PFSK-1 (cell line): Measurements from ENCODE around the gene SETD1A.

ENCODE experiments used
- FOXP2 ChIP-seq: optimal IDR thresholded peaks from 2 replicates; pipeline ENCODE3; 2011; ENCODE audit warnings: borderline replicate concordance, control low read depth, inconsistent platforms; ENCODE audit not compliant: insufficient read depth; ENCODE audit errors: extremely low read length, extremely low read depth
- POLR2AphosphoS5 ChIP-seq: IDR thresholded peaks from 2 replicates; pipeline ENCODE4 v1.6.1; 2012; ENCODE audit warnings: low read depth, mild to moderate bottlenecking, control low read depth, low read length, moderate library complexity
- SIN3A ChIP-seq: IDR thresholded peaks from 2 replicates; pipeline ENCODE4 v1.6.1; 2012; ENCODE audit warnings: mild to moderate bottlenecking, low read length, moderate library complexity, borderline replicate concordance; ENCODE audit not compliant: insufficient read depth
- TAF1 ChIP-seq: IDR thresholded peaks from 2 replicates; pipeline ENCODE4 v1.6.1; 2012; ENCODE audit warnings: low read length, control low read depth, borderline replicate concordance; ENCODE audit not compliant: insufficient read depth
- TF ChIP-seq, protein P1 (sequence below), 2 experiments: IDR thresholded peaks; 2 replicates each; pipeline versions ENCODE4 v1.6.1 to v1.8.0; 2011 to 2012; ENCODE audit warnings: low read depth in 2 of 2, low read length in 2 of 2, control low read depth in 1 of 2, inconsistent platforms in 1 of 2, mild to moderate bottlenecking in 1 of 2, moderate library complexity in 1 of 2; ENCODE audit not compliant: insufficient read depth in 1 of 2

The SETD1A gene

DNA sequence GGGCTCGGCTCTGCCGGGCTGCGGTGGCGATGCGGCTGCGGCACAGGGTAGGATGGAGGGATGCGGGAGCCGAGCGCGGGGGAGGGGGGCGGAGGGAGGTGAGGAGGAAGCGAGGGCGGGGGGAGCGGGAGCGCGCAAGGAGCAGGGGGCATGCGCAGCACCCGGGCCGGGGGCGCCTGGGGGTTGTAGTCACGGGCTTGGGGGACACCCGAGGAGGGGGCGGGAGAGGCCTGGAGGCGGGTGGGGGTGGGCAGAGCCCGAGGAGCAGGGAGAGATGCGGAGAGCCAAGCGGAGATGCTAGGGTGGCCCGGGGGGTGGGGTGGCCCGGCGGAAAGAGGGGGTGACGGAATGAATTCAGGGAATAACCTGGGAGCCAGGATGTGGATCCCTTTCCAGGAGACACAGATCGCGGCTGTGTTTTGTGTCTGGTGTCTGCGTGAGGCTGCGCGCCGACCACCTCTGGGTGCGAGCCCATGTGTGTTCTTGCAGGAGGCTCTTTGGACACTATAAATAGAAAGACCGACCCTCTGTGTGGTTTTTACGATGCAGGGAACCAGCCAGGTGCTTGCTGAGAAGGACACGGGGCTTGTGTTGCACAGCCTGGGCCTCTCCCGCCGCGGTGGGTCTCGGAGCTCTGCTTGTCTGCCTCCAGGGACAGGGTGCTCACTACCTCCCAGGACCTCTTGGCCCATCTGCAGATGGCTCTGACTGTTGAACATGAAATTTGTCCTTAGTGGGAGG, 53.2 kb downstream of the SETD1A start, which contains the start of gene STX1B:
Gene STX1B, minus strand, starts transcription at position 54 of the 741 bp plus-strand sequence. CDS start 242 bp downstream, outside the sequence.
- TF ChIP-seq POLR2AphosphoS5: no peak
- TF ChIP-seq FOXP2: no peak
- TF ChIP-seq, protein P1, sequence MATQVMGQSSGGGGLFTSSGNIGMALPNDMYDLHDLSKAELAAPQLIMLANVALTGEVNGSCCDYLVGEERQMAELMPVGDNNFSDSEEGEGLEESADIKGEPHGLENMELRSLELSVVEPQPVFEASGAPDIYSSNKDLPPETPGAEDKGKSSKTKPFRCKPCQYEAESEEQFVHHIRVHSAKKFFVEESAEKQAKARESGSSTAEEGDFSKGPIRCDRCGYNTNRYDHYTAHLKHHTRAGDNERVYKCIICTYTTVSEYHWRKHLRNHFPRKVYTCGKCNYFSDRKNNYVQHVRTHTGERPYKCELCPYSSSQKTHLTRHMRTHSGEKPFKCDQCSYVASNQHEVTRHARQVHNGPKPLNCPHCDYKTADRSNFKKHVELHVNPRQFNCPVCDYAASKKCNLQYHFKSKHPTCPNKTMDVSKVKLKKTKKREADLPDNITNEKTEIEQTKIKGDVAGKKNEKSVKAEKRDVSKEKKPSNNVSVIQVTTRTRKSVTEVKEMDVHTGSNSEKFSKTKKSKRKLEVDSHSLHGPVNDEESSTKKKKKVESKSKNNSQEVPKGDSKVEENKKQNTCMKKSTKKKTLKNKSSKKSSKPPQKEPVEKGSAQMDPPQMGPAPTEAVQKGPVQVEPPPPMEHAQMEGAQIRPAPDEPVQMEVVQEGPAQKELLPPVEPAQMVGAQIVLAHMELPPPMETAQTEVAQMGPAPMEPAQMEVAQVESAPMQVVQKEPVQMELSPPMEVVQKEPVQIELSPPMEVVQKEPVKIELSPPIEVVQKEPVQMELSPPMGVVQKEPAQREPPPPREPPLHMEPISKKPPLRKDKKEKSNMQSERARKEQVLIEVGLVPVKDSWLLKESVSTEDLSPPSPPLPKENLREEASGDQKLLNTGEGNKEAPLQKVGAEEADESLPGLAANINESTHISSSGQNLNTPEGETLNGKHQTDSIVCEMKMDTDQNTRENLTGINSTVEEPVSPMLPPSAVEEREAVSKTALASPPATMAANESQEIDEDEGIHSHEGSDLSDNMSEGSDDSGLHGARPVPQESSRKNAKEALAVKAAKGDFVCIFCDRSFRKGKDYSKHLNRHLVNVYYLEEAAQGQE (IDR thresholded peaks at IDR 0.05; ENCODE audit: insufficient read depth in 1 of 2, low read depth in 2 of 2, low read length in 2 of 2): no peak
- no peak for TF ChIP-seq SIN3A
- TF ChIP-seq TAF1: no peak

DNA sequence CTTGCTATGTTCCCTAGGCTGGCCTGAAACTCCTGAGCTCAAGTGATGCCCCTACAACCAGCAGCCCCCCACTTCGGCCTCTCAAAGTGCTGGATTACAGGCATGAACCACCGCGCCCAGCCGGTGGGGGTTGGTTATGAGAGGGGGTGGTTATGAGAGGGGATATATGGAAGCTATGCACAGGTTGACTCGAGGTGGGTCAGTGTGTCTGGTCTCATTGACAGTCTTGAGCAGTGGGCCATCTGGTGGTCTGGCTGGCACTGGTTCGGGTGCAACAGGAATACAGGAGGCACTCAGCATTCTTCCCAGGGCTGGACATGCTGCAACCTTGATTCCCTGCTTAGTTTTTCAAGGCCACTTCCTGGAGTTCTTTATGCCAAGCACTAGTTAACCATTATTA, 58.5 kb downstream of the SETD1A start:
- TF ChIP-seq POLR2AphosphoS5 (no peak), FOXP2 (no peak)

DNA sequence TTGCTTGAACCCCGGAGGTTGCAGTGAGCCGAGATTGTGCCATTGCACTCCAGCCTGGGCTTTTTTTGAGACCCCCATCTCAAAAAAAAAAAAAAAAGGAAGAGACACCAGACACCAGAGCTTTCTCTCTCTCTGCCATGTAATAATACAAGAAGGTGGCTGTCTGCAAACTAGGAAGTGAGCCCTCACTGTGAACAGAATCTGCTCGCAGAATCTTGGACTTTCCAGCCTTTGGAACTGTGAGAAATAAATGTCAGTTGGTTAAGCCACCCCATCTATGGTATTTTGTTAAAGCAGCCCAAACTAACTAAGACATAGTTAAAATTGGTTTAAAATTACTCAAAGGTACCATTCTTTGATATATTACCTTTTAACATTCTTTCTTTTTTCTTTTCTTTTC, 63.0 kb downstream of the SETD1A start:
- no peak for TF ChIP-seq POLR2AphosphoS5
- TF ChIP-seq SIN3A: no peak
- TF ChIP-seq TAF1: no peak
- TF ChIP-seq, protein P1 (IDR thresholded peaks at IDR 0.05; ENCODE audit: insufficient read depth in 1 of 2, low read depth in 2 of 2, low read length in 2 of 2): no peak
- no peak for TF ChIP-seq FOXP2

DNA sequence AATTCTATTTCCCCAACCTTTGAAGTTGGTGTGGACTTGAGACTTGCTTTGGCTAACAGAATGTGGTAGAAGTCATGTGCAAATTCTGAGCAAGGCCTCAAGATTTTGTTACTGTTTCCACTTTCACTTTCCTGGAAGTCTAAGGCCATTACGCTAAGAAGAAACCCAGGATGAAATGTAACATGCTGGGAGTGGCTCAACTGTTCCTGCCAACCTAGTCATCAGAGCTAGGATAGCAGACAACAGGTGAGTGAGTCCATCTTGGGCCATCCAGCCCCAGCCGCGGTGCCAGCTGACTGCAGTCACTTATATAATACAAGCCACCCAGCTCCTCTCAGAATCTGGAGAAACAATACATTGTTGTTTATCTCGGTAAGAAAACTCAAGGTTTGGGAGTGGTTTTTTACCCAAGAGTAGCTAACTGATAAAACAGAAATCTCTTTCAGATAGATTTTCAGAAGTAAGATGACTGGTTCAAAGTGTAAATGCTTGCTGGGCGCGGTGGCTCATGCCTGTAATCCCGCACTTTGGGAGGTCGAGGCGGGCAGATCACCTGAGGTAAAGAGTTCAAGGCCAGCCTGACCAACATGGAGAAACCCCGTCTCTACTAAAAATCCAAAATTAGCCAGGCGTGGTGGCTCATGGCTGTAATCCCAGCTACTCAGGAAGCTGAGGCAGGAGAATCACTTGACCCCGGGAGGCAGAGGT, 65.1 kb downstream of the SETD1A start:
- TF ChIP-seq, protein P1 (IDR thresholded peaks at IDR 0.05; ENCODE audit: insufficient read depth in 1 of 2, low read depth in 2 of 2, low read length in 2 of 2): no peak
- TF ChIP-seq POLR2AphosphoS5: no peak
- no peak for TF ChIP-seq SIN3A
- TF ChIP-seq FOXP2: no peak
- TF ChIP-seq TAF1: no peak

DNA sequence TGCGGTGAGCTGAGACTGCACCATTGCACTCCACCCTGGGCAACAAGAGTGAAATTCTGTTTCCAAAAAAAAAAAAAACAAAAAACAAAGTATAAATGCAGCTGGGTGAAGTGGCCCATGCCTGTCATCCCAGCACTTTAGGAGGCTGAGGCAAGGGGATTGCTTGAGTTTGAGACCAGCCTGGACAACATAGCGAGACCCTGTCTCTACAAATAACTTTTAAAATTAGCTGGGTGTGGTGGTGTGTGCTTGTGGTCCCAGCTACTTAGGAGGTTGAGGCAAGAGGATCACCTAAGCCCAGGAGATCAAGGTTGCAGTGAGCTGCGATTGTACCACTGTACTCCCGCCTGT, 65.7 kb downstream of the SETD1A start:
- no peak for TF ChIP-seq TAF1

DNA sequence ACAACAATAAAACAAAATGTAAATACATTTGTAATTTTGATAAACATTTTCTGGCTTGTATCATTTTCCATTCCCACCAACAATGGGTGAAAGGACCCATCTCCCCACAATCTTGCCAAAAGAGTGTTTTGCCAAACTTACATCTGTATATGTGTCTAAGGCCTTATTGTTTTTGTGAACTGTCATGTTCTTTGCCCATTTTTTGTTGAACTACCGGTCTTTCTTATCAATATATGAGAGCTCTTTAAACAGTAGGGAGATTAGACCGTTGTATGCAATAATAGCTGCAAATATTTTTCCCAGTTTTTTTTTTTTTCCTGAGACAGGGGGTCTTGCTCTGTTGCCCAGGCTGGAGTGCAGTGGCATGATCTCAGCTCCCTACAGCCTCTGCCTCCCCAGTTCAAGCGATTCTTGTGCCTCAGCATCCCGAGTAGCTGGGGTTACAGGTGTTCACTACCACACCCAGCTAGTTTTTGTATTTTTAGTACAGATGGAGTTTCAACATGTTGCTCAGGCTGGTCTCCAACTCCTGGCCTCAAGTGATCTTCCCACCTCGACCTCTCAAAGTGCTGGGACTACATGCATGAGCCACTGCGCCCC, 66.2 kb downstream of the SETD1A start:
- TF ChIP-seq POLR2AphosphoS5: no peak
- TF ChIP-seq SIN3A: no peak
- no peak for TF ChIP-seq TAF1
